Measurements from ENCODE around the gene BRICD5.

The BRICD5 gene

DNA sequence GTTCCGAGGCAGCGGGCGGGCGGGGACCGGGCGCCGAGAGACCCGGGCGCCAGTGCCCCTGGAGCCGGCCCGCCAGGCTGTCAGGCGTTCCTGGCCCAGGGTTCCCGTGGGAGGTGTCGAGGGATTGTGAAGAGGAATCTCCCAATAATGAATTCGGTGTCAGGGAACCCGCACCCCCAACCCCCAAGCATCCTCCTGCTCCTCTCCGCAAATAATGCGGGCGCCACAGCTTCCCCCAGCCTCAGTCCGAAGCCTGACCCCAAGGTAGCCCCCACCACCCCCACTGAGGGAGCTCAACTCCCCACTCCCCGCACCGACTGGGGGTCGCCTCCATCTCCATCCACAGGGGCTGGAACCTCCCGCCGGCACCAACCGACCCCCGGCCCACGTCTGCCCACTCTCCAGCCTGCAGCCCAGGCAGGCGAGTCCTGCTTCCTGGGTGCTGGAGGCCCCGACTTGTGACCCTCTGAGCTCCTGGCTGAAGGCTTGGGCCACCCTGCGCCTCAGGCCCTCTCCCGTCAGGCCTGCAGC, 13.6 kb downstream of the BRICD5 start:
- DNase-seq, result no peak

DNA sequence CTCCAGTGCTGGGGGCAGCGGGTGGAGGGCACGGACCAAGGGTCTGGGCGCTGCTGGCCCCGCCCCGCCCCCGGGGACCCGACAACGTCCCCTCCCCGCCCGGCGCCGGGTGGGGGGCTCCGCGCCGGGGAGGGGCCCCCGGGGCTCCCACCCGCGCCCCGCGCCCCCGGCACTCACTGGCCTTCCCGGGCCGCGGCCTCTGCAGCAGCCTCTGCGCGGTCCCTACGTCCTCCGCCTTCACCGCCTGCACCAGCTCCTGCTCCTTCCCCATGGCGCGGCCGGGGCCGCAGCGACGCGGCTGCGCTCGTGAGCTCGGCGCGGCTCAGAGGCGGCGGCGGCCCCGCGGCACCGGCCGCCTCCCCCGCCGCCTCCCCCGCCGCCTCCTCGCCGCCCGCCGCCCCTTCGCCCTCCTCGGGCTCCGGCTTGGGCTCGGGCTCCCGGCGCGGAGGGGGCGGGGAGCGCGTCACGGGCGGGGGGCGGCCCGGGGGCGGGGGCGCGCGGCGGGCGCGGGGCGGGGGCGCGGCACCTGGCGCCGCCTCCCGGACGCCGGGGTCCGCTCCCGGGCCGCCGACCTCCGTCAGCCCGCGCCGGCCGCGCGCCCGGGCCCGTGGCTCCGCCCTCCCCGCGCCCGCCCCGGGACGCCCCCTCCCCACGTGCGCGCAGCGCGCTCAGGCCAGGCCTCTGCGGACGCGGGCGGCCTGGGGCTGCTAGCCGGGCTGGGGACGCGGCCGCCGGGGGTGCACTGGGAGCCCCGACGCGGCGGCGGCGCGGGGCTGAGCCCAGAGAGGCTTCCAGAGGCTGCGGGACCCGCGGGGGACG, 14.3 kb downstream of the BRICD5 start, which contains the start of gene CASKIN1:
Gene CASKIN1 (minus strand): TSS at position 444 of the 819 bp plus-strand sequence. CDS start 173 bp downstream, at position 271.
- DNase-seq, result no peak

GRCh38 chr16:2195322-2196161, 15.1 kb downstream of the BRICD5 start:
- no peak for DNase-seq

- peak; percentile 21 for DNase-seq
Observed at GRCh38 chr16:2194852-2195321, 15.8 kb downstream of the BRICD5 start.

DNA sequence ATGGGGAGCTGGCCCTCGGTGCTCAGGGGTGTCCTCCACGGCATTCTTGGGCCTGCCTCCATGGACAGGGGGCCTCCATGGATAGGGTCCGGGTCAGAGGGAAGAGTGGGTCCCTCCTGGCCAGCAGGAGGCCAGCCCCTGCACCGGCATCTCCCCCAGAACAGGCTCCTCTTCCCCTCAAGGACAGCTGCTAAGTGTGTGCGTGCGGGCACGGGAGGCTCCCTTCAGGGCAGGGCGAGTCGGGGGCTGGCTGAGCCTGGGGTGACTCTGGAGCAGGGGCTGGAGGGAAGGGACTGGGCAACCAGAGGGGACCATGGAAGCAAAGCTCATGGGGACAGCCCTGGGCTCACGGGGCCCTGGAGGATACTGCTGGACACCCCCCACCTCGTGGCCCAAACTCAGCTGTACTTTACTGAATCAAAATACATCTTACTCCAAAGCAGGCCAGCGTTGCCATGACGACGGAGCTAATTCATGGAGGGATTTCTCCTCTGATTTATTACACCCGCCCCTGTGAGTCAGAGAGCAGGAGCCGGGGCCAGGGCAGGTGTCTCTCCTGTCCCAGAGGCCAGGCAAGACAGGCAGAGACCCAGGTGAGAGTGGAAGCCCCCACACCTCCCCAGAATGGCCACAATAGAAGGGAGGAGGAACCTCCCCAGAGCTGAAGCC, 16.4 kb downstream of the BRICD5 start:
- DNase-seq, result no peak

- DNase-seq, result no peak
Observed at GRCh38 chr16:2191446-2191706, 19.3 kb downstream of the BRICD5 start.

DNA sequence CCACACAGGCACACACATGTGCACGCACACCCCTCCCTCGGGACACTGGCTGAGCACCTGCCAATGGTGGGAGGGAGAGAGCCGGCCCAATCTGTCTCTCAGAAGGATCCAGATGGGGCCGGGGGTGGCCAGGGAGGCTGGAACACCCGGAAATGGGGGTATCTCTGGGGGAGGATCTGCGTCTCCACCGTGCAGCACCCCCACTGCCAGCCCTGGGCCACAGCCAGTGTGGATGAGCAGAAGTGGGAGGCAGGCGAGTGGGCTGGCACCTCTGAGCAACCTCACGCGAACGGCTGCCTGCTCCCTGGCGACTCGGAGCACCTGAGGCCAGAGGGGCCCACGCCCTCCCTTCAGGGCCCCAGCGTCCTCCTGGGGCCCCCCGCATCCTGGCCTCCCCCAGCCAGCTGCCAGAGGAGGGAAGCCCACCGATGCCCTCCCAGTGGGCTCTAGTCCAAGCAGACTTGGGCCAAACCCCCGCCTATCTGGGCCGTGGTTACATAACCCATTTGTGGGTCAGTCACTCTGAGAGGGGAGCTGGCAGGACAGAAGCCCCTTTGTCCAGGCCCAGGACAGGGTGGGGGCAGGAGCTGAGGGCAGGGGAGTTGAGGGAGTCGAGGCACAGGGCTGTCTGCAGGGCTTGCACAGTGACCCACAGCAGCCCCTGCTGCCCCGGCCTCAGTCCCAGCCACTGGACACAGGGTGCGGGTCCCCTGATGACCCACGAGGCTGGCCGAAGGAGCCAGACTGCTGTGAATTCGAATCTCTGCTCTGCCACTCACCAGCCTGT, 19.8 kb downstream of the BRICD5 start:
- no peak for DNase-seq

DNA sequence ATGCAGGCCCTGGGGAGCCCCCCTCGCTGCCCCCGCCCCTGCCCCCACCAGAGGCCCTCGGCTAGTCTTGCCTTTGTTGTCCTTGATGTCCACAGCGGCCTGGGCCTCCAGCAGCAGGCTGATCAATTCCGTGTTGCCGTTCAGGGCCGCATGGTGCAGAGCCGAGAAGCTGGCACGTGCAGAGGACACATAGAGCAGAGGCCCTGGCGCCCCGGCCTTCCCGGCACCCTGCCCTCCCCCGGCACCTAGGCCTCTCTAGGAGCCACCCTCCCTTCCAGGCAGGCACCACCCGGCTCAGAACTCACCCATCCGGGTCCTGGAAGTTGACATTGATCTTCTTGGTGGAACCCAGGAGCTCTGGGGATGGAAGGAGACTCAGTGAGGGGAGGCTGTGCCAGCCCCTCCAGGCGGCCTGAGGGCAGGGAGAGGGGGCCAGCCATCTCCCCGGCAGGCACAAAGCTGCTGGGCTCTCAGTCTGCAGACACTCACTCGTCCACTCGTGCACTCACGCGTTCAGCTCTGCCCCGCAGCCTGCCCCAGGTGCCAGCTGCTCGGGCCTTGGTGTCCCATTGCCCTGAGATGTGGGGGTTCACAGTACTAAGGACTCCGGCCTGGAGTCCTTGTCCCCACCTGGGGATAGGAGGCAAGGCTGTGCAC, 20.5 kb downstream of the BRICD5 start:
- DNase-seq, result no peak

DNA sequence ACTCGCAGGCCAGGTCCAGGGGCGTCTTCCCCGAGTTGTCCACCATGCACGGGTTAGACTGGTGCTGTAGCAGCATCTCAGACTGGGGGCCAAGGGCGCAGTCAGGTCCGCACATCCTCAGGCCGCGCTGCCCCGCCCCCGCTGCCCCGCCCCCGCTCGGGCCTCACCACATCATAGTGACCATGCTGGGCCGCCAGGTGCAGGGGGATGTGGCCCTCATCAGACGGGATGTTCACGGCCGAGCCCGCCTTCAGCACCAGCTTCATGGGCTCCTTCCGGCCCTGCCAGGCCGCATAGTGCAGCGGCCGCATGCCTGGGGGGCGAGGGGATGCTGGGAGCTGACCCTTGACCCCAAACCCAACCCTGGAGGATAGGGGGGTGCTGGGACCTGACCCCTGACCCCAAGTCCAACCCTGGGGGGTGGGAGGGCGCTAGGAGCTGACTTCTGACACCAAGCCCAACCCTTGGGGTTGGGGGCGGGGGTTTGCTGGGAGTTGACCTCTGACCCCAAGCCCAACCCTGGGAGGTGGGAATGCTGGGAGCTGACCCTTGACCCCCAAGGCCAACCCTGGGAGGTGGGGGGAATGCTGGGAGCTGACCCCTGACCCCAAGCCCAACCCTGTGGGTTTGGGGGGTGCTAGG, 21.3 kb downstream of the BRICD5 start:
- DNase-seq, result no peak

- DNase-seq, result no peak
Observed at GRCh38 chr16:2188395-2188794, 22.3 kb downstream of the BRICD5 start.

- DNase-seq, result no peak
Observed at GRCh38 chr16:2187212-2187611, 23.5 kb downstream of the BRICD5 start.

- DNase-seq, result no peak
Observed at GRCh38 chr16:2186505-2186904, 24.2 kb downstream of the BRICD5 start.

DNA sequence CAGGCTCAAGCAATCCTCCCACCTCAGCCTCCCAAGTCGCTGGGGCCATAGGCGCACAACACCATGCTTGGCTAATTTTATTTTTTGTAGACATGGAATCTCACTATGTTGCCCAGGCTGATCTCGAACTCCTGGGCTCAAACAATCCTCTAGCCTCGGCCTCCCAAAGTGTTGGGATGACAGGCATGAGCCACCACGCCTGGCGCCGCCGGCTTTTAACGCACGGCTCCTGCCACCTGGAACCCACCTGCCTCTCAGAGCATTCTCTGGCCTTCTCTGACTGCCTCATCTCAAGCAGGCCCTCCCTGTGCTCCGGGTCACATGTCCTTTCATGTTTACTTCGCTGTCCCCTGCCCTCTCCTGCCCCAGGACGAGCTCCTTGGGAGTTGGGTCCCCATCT, 24.6 kb downstream of the BRICD5 start:
- no peak for DNase-seq

- DNase-seq, result no peak
Observed at GRCh38 chr16:2184962-2185361, 25.7 kb downstream of the BRICD5 start.

DNA sequence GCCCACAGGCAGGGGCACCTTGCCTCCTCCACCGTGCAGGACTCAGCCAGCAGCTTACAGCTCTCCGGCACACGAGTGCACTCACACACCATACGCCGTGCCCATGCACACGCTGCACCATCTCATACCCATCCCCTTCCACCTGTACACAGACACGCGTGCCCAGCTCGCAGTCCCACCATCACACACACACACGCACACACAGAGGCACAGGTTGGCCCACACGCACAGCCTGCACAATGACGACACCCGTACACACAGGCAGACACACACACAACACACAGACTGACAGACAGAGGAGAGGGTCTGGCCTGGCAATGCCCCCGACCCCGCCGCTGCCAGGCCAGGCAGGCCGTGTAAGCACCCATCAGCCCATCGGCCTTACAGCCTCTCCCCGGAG, 26.3 kb downstream of the BRICD5 start:
- DNase-seq, result no peak

- no peak for DNase-seq
Observed at GRCh38 chr16:2183671-2184070, 27.0 kb downstream of the BRICD5 start.

DNA sequence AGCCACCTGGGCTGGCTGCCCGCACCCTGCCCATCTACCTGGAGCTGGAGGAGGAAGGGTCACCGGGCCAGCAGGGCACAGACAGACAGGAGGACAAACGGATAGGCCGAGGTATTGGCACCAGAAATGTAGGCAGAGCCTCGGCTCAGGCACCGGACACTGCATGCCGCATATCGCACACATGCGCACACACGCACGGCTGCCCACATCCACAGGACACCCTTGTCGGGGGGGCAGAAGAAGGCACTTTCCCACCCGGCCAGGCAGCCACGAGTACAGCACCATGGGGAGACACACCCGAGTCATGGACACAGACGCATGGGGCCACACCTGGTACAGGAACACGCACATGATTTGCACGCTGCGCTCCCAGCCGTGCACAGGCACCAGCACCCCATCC, 28.7 kb downstream of the BRICD5 start:
- no peak for DNase-seq

GRCh38 chr16:2180962-2181923, 29.4 kb downstream of the BRICD5 start:
- no peak for DNase-seq

DNA sequence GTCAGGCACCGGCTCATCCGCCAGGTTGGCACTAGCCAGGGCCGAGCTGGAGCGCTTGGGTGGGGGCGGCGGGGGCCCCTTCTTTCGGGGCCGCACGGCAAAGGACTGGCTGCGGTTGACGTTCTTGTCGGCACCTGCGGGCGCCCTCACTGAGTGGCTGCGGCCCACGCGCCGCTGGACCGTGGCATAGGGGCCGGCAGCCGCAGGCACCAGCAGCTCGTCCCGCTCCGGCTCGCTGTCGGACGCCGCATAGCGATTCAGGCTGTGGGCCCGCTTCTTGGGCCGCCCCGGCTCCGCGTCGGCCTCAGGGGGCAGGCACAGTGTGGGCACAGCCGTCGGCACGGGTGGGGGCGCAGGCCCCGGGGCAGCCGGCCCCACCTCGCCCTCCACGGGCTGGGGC, 30.2 kb downstream of the BRICD5 start:
- no peak for DNase-seq

- no peak for DNase-seq
Observed at GRCh38 chr16:2179576-2179975, 31.1 kb downstream of the BRICD5 start.

All from NCI-H526 treated with DMSO at 0.1 percent for 48 hours (cell line).